Stimulated activated CD4-positive, alpha-beta T cell treated with anti-CD3 and anti-CD28 coated beads, Interleukin-15, amount 100 ng/mL, for 24 hours (primary cell): ENCODE data around the gene TMEM253.
A peak's percentile ranks its signal among the peaks of the same experiment; 100 is the strongest.

Source experiments
- DNase-seq: peaks from one replicate; pipeline ENCODE4 v3.0.0-alpha.2; 2020

The TMEM253 gene

DNA sequence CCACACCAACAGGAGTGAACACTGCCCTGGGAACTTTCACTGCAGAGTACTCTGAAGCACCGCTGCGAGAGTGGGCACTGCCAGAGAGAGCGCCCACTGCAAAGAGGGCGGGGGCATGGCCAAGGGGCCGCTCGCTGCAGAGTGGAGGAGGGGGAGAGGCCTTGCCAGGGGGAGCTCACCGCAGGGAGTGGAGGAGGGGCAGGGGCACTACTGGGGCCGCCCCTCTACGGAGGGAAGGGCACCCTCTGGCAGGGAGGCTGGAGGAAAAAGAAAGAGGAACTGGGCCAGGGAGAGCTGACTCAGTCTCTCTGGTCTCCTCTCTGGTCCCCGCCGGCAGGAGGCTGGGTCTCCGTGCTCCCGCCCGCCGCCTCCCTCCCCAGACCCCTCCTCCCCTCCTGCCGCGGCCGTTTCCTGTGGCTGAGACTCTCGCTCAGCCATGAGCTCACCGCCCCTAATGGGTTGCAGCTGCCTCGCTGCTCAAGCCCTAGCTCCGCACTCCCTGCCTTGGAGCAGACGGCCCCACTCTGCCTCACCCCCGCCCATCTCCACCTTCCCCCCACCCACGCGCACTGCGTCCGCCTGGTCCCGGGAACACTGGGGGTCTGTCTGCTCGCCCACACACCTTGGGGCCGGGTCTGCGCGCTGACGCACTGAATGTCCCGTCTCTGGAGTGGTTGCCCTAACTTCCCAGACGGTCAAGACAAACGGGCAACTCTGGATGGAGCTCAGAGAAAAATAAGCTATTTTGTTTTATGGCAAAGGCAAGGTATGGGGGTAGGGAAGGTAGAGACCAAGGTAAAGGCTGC lies 29.4 kb upstream of the TMEM253 start:
- peak; percentile 74 for DNase-seq

- no peak for DNase-seq
Measured at GRCh38 chr14:21072031-21072473, 28.8 kb upstream of the TMEM253 start.

DNA sequence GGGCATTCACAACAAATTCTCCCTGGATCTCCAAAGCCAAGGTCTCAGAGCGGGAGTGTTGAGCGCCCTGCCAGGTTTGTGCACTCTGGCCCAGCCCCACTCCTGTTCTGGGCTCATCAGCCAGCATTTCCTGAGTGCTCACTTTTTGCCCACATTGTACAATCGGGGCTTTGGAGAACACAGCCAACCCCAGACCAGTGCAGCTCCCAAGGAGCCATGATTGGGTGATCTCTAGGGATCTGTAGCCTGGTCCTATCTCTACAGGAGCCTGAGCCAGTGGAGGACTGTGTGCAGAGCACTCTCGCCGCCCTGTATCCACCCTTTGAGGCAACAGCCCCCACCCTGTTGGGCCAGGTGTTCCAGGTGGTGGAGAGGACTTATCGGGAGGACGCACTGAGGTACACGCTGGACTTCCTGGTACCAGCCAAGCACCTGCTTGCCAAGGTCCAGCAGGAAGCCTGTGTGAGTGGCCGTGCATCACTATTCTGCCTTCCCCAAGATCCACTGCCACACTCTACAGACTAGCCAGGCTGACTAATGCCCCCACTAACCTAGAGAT lies 28.0 kb upstream of the TMEM253 start:
- no peak for DNase-seq

DNA sequence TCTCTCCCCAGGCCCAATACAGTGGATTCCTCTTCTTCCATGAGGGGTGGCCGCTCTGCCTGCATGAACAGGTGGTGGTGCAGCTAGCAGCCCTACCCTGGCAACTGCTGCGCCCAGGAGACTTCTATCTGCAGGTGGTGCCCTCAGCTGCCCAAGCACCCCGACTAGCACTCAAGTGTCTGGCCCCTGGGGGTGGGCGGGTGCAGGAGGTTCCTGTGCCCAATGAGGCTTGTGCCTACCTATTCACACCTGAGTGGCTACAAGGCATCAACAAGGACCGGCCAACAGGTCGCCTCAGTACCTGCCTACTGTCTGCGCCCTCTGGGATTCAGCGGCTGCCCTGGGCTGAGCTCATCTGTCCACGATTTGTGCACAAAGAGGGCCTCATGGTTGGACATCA lies 26.9 kb upstream of the TMEM253 start:
- no peak for DNase-seq

DNA sequence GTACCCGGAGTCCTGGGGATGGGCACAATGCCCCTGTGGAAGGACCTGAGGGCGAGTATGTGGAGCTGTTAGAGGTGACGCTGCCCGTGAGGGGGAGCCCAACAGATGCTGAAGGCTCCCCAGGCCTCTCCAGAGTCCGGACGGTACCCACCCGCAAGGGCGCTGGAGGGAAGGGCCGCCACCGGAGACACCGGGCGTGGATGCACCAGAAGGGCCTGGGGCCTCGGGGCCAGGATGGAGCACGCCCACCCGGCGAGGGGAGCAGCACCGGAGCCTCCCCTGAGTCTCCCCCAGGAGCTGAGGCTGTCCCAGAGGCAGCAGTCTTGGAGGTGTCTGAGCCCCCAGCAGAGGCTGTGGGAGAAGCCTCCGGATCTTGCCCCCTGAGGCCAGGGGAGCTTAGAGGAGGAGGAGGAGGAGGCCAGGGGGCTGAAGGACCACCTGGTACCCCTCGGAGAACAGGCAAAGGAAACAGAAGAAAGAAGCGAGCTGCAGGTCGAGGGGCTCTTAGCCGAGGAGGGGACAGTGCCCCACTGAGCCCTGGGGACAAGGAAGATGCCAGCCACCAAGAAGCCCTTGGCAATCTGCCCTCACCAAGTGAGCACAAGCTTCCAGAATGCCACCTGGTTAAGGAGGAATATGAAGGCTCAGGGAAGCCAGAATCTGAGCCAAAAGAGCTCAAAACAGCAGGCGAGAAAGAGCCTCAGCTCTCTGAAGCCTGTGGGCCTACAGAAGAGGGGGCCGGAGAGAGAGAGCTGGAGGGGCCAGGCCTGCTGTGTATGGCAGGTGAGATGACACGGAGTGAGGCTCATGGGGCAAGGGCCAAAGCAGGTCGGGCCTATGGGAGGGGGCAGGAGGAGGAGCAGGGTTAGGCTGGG lies 26.2 kb upstream of the TMEM253 start:
- no peak for DNase-seq

DNA sequence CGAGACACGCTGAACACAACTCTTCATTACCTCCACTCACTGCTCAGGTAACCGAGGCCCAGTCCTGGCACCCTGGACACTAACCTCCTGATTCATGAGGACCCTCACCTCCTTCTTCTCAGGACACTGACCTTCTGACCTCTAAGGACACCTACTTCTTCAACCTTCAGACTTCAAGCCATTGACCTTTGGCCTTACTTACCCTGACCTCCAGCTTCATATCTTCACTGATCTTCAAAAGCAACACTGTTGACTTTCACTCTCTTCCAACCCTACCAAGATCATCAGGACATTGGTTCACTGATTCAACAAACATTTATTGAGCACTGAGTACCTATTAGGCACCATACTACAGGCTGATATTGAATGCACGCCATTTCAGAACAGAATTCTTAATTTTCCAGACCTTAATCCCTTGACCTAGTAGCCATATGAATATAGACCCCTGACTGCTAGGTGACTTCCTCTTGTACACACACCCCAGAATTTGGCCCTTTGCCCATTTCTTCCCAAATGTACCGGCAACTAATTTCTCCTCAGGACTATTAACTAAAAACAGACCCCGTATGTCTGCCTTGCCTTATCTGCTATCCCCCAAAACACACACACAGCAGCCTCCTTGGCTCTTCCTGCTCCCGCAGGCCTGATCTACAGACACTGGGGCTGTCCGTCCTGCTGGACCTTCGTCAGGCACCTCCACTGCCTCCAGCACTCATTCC lies 25.0 kb upstream of the TMEM253 start:
- no peak for DNase-seq

- no peak for DNase-seq
Measured at GRCh38 chr14:21077672-21078071, 23.2 kb upstream of the TMEM253 start.

GRCh38 chr14:21078287-21078686 lies 22.6 kb upstream of the TMEM253 start:
- DNase-seq = no peak

- no peak for DNase-seq
Measured at GRCh38 chr14:21078726-21079125, 22.1 kb upstream of the TMEM253 start.

GRCh38 chr14:21081521-21082142 lies 19.2 kb upstream of the TMEM253 start:
- DNase-seq = no peak

DNA sequence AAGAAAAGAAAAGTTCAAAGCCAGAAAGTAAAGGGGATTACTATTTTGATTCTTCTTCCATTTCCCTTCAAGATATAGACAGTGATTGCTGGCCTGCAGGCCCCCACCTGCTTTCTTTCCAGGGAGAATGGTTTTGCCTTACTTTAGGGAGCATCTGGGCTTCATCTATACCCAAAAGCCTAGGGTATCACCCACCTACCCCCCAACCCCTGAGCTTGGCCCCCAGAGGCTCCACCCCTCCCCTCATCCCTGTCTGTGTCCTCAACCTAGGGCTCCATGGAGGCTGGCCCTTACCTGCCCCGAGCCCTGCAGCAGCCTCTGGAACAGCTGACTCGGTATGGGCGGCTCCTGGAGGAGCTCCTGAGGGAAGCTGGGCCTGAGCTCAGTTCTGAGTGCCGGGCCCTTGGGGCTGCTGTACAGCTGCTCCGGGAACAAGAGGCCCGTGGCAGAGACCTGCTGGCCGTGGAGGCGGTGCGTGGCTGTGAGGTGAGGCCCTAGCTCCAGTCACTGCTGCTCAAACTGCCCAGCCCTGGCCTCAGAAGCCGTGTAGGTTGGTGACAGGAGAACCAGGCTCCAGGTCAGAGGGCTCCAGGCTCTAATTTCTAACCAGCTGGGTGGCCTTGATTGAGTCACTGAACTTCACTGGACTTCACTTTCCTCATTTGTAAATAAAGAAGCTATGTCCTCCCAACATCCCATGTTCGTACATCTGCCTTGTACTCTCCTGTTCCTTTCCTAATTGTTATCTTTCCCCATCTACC lies 17.1 kb upstream of the TMEM253 start:
- DNase-seq = no peak

- DNase-seq = no peak
Measured at GRCh38 chr14:21084396-21084795, 16.5 kb upstream of the TMEM253 start.

- DNase-seq = no peak
Measured at GRCh38 chr14:21084998-21085853, 15.6 kb upstream of the TMEM253 start.

- no peak for DNase-seq
Measured at GRCh38 chr14:21086908-21087293, 14.0 kb upstream of the TMEM253 start.

DNA sequence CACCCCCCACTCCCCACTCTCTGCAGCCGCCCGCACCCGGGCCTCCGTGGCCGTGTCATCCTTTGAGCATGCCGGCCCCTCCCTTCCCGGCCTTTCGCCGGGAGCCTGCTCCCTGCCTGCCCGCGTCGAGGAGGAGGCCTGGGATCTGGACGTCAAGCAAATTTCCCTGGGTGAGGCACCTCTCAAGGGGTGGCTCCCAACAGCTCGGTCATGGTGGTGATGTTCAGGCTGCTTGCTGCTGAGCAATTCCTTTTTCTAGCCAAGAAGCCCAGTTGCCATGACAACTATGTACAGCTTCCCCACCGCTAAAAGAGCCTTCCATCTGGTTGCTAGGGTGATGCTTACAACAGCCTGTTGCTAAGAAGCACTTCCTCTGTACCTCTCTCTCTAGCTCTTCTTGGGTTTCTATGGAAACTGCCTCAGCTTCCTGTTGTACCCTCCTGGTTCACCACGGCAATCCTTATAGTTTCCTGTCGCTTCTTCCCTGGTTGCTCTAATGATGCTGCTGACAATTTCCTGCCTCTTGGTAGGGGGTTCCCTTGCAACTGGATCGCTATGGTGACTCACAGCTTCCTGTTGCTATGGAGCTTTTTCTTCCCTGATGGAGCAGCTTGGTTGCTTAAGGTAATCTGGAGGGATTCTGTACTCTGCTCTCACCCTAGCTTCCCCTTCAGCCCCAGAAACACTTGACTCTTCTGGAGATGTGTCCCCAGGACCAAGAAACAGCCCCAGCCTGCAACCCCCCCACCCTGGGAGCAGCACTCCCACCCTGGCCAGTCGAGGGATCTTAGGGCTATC lies 13.4 kb upstream of the TMEM253 start:
- DNase-seq = peak; percentile 37

DNA sequence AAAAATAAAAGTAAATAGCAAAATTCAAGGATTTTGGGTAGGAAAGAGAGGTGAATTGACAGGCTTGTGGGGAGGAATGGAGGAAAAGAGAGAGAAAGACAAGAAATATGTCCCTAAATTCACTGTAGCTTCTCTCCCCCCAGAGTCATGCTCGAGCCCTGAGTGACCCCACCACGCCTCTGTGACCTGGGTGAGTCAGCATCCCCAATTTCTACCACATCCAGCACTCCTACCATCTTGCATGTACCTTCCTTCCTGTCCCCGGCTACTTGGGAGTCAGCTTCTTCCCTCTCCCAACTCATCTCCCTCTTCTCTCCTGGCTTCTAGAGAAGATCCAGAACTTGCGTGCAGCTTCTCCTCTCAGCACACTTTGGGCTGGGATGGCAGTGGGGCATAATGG lies 12.2 kb upstream of the TMEM253 start:
- DNase-seq = no peak

GRCh38 chr14:21089271-21089670 lies 11.6 kb upstream of the TMEM253 start:
- no peak for DNase-seq

DNA sequence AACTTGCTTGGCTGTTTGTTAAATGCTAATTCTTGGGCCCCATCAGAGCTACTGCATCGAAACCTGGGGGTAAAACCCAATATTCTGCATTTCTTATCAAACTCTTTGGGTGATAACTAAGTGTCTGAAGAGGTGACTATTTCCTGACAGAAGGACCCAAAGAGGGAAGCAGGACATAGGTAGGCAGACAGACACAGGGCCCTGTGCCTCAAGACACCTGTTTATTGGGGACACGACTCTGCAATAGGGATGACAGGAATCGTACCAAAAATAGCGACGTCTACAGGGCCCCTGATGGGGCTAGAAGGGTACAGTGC lies 11.0 kb upstream of the TMEM253 start:
- DNase-seq = no peak

DNA sequence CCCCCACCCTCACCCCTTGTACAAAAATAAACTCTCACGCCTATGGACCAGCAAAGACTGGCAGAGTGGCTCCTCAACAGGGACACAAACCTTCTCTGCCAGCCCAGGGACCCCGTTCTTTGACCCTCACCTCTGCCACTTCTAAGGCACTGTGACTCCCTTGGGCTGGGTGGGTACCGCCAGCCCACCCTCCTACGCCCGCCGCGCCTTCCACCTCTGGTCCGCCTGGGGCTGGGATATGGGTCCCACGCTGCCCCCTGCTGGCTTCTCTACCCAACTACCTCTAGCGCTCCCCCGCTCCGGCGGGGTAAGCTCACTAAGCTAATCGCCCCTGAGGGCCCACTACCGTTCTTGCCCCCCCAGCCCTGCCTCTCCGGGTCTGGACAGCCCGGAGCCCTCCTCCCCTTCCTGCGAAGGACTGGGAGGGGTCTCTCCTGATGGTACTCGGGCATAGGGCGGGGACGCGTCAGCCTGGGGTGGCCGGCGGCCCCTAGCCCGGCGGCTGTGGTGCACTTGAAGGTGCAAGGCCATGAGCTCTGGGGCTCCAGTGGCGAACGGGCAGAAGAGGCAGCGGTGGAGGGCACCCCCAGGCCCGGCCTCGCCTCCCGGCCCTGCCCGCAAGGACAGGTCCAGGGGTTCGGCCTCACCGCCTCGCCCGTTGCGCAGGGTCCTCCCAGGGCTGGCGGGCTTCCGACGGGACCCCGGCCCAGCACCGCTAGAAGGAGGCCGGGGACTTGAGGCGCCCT lies 10.5 kb upstream of the TMEM253 start:
- peak; percentile 55 for DNase-seq
